ENCODE measurements around the gene CDK4.

Gene CDK4

DNA sequence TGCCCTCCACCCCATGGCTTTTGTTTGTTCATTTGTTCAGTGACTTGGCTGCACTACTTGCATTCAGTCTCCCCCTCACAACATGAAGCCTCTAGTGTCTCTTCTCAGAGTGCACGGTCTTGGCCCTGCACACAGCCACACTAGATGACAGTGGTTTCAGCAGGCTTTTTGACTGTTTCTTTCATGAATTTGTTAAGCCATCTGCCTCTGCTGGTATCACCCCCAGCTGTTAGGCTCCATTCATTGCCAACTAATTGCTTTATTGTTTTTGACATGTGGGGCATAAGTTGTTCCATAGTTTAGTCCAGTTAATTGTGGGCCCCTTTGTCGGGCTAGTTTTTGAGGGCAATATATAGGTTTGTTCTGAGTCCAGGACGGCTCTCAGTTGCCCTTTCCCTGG is 39.4 kb downstream of the CDK4 start:
- DNase-seq (ENCODE audit: low read depth, low spot score) = no peak

DNA sequence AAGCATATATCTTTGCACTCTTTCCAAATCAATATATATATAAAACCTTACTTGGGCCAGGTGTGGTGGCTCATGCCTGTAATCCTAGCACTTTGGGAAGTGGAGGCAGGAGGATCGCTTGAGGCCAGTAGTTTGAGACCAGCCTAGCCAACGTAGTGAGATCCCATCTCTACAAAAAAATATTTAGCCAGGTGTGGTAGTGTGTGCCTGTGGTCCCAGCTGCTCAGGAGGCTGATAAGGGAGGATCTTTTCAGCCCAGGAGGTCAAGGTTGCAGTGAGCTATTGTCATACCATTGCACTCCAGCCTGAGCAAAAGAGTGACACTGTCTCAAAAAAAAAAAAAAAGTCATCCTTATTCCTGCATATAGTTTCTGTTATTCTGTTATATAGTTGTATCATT is 43.8 kb downstream of the CDK4 start:
- DNase-seq (ENCODE audit: low read depth, low spot score) = no peak

DNA sequence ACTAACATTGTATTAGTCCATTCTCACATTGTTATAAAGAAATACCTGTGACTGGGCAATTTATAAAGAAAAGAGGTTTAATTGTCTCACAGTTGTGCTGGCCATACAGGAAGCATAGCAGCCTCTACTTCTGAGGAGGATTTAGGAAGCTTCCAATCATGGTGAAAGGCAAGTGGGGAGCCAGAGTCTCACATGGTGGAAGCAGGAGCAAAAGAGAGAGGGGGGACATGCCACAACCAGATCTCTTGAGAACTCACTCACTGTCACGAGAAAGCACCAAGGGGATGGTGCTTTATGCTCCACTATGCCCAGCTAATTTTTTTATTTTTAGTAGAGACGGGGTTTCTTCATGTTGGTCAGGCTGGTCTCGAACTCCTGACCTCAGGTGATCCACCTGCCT is 44.9 kb downstream of the CDK4 start:
- DNase-seq (ENCODE audit: low read depth, low spot score) = no peak

DNA sequence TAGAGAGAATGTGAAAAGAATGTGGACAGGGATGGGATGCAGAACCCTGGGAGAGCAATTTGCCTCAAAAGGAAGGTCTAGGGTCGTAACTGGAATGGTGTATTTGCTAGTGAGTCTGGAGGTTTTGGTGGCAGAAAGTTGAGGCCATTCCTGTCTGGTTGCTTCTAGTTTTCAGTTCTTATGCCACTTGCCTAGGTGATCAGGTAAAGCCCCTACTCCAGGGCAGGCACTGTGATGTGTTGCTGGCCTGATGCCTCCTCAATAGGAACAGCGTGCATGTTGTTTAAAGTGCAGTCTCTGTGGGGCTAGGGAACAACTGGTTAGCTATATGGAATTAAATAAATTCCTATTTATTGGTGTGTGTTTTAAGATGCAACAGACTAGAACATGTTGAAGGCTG is 51.8 kb downstream of the CDK4 start:
- DNase-seq (ENCODE audit: low read depth, low spot score) = no peak

DNA sequence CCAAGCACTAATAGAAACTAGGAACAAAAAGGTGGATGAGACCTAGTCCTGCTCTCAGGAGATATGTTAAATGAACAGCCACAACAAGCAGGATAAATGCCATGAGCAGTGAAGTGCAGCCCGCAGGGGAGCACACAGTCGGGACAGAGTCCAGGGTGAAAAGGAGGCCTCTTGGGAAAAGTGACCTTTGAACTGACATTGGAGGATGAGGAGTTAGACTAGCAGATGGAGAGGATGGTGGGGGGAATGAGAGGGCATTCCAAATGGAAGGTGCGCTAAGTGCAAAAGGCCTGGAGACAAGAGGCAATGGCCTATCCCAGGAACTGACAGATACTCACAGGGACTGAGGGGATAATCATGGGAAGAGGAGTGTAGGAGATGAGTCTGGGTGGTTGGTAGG is 53.7 kb downstream of the CDK4 start:
- no peak for DNase-seq (ENCODE audit: low read depth, low spot score)
